ENCODE data around the gene YTHDF1.
"Not testable (repeated sequence)": the region's sequence is repeated elsewhere in the genome, so short reads cannot be mapped to it uniquely, and the experiment has no call there.

The YTHDF1 gene

GRCh38 chr20:63225082-63225454, 9.1 kb upstream of the YTHDF1 start:
- DNase-seq, result no peak

- DNase-seq, result no peak
These were observed 8.6 kb upstream of the YTHDF1 start for GRCh38 chr20:63224412-63225081.

GRCh38 chr20:63223826-63224207, 7.9 kb upstream of the YTHDF1 start:
- no peak for DNase-seq

- peak in 1 of 2 donors; percentile 49 for DNase-seq
These were observed 7.3 kb upstream of the YTHDF1 start for GRCh38 chr20:63223121-63223825.

GRCh38 chr20:63222541-63222940, 6.6 kb upstream of the YTHDF1 start:
- no peak for DNase-seq

GRCh38 chr20:63221400-63222053, 5.6 kb upstream of the YTHDF1 start:
- DNase-seq, result not testable (repeated sequence)

GRCh38 chr20:63220696-63221399, 4.9 kb upstream of the YTHDF1 start:
- no peak for DNase-seq

GRCh38 chr20:63219866-63220521, 4.1 kb upstream of the YTHDF1 start:
- no peak for DNase-seq

GRCh38 chr20:63219447-63219821, 3.5 kb upstream of the YTHDF1 start:
- DNase-seq, result no peak

- DNase-seq, result no peak
These were observed 2.9 kb upstream of the YTHDF1 start for GRCh38 chr20:63218701-63219446.

- DNase-seq, result no peak
These were observed 1.8 kb upstream of the YTHDF1 start for GRCh38 chr20:63217706-63218105.

GRCh38 chr20:63216849-63217471, 1.0 kb upstream of the YTHDF1 start:
- DNase-seq, result no peak

- peak; percentile 16 to 30 for DNase-seq
These were observed 560 bp downstream of the YTHDF1 start for GRCh38 chr20:63215101-63216040.

- no peak for DNase-seq
These were observed 1.4 kb downstream of the YTHDF1 start for GRCh38 chr20:63214514-63214913.

GRCh38 chr20:63212792-63213191, 3.1 kb downstream of the YTHDF1 start:
- DNase-seq, result no peak

- DNase-seq, result no peak
These were observed 3.6 kb downstream of the YTHDF1 start for GRCh38 chr20:63212393-63212730.

- no peak for DNase-seq
These were observed 5.8 kb downstream of the YTHDF1 start for GRCh38 chr20:63210011-63210605.

- no peak for DNase-seq
These were observed 7.5 kb downstream of the YTHDF1 start for GRCh38 chr20:63208346-63208909.

- no peak for DNase-seq
These were observed 9.1 kb downstream of the YTHDF1 start for GRCh38 chr20:63206878-63207277.

- no peak for DNase-seq
These were observed 10.0 kb downstream of the YTHDF1 start for GRCh38 chr20:63205896-63206295.
